Osteocyte (in vitro differentiated cells): Measurements from ENCODE around the gene SLC26A1. TPM values are rescaled to one million over a fixed set of nuclear protein-coding genes. Genes with fewer than 3 reads are reported as not detected.

Experiments
- DNase-seq: peaks from one replicate; pipeline ENCODE4 v3.0.0; 2021; ENCODE audit warnings: mixed read lengths; ENCODE audit not compliant: unreplicated experiment; ENCODE audit errors: extremely low spot score
- H3K27ac Mint-ChIP-seq: one replicate; pipeline ENCODE4 v1.8.0; 2021; ENCODE audit warnings: mild to moderate bottlenecking, mixed read lengths; ENCODE audit not compliant: unreplicated experiment
- H3K27me3 Mint-ChIP-seq: one replicate; pipeline ENCODE4 v1.8.0; 2021; ENCODE audit warnings: mixed read lengths; ENCODE audit not compliant: unreplicated experiment
- H3K36me3 Mint-ChIP-seq: one replicate; pipeline ENCODE4 v1.8.0; 2021; ENCODE audit warnings: mixed read lengths; ENCODE audit not compliant: unreplicated experiment
- H3K4me1 Mint-ChIP-seq: one replicate; pipeline ENCODE4 v1.8.0; 2021; ENCODE audit warnings: mixed read lengths; ENCODE audit not compliant: unreplicated experiment
- H3K4me3 Mint-ChIP-seq: one replicate; pipeline ENCODE4 v1.8.0; 2021; ENCODE audit warnings: mild to moderate bottlenecking, moderate library complexity, mixed read lengths; ENCODE audit not compliant: unreplicated experiment
- H3K9me3 Mint-ChIP-seq: one replicate; pipeline ENCODE4 v1.8.0; 2021; ENCODE audit warnings: mixed read lengths; ENCODE audit not compliant: unreplicated experiment
- CTCF ChIP-seq: fragments of 200-600 bp; sonication (generic); IDR thresholded peaks from 2 replicates; pipeline ENCODE4 v1.5.0; 2021; ENCODE audit warnings: antibody characterized with exemption, mild to moderate bottlenecking, moderate library complexity
- total RNA-seq: library from RNA; stranded (reverse); gene quantifications from 2 replicates; pipeline ENCODE4 v1.2.1, GENCODE V29; 2021

The SLC26A1 gene
- total RNA-seq, 1 donor from 2014 or later: 0.83 TPM

- no peak for TF ChIP-seq CTCF
- H3K36me3 Mint-ChIP-seq: no peaks in the 10 kb centered on the region
- DNase-seq: no peak
- H3K9me3 Mint-ChIP-seq: no peaks in the 10 kb centered on the region
- no peak overlapping the region for H3K4me3 Mint-ChIP-seq
- peaks cover 57% of the 10 kb centered on the region for H3K4me1 Mint-ChIP-seq
- H3K27me3 Mint-ChIP-seq: no peaks in the 10 kb centered on the region
- peak overlapping the region; percentile 72 for H3K27ac Mint-ChIP-seq
Observed at GRCh38 chr4:1040344-1041146, 47.3 kb upstream of the SLC26A1 start.

DNA sequence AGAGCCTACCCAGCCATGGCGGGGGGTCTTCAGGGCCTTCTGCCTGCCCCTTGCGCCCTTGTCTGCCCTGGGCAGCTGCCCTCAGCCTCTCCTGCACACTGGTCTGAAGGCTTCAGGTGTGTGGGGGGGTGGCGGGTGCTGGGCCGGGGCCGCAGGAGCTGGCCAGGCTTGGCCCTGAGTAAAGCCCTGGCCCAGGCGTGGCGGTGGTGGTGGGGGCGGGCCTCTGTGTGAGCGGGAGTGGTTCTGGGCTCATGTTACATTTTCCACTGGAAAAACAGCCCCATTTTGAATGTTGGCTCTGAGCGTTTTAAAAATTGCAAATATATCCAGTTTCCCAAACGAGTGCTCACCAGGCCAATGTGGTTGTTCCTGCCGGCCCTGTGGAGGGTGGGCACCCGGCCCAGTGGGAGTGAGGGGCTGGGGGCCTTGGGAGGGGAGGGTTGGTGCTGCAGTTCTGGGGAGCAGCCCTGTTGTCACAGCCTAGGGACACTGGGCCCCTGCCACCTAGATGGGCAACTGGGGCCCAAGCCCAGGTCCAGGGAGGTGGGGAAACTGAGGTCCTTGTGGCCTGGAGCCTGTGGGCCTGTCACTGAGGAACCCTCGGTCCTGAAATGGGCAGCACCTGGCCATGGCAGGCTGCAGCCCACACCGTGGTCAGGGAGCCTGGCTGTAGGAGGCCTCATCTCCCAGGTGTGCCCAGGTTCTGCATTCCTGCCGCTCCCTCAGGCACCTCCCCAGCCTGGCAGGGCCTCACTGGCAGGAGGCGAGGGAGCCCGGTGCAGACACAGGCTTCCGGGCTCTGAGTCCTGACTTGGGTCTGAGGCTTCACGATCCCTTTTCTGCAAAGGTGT lies 46.5 kb upstream of the SLC26A1 start:
- no peak for DNase-seq
- Mint-ChIP-seq H3K27ac (peak overlapping the region; percentile 77), H3K4me1 (peaks cover 56% of the 10 kb centered on the region), H3K27me3 (no peaks in the 10 kb centered on the region), H3K4me3 (no peak overlapping the region), H3K9me3 (no peaks in the 10 kb centered on the region), H3K36me3 (no peaks in the 10 kb centered on the region)
- TF ChIP-seq CTCF: no peak

DNA sequence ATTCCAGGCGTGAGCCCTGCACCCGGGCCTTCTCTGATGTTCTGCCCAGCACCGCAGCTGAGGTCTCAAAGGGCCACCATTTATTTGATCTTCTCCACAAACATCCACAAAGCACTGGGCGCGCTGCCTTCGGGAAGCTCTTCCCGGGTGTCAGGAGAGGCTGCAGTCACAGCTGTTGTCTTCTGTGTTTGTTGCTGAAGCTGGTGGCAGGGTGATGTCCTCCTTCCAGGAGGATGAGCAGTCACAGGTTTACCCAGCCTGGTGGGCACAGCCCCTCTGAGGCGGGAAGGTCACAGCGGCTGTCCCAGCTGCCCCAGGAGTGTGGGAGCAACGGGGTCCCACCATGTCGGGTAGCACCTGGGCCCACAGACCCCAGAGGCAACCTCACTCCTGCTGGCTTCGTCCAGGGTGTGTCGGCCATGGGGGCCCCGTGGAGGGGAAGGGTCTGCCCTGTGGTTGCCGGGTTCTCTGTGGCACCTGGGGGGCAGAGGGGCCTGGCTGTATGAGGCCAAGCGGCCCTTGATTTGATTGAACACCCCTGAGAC lies 45.8 kb upstream of the SLC26A1 start:
- Mint-ChIP-seq H3K9me3 (no peaks in the 10 kb centered on the region), H3K4me3 (no peak overlapping the region), H3K27me3 (no peaks in the 10 kb centered on the region), H3K36me3 (no peaks in the 10 kb centered on the region), H3K4me1 (peaks cover 49% of the 10 kb centered on the region), H3K27ac (peak overlapping the region; percentile 77)
- no peak for TF ChIP-seq CTCF
- no peak for DNase-seq

GRCh38 chr4:1036976-1037810 lies 44.0 kb upstream of the SLC26A1 start:
- H3K9me3 Mint-ChIP-seq: no peaks in the 10 kb centered on the region

More at GRCh38 chr4:1036976-1037810, 44.0 kb upstream of the SLC26A1 start:
- H3K36me3 Mint-ChIP-seq: no peaks in the 10 kb centered on the region
- no peak for TF ChIP-seq CTCF
- no peak overlapping the region for H3K27ac Mint-ChIP-seq
- no peak overlapping the region for H3K4me3 Mint-ChIP-seq
- no peak for DNase-seq
- H3K4me1 Mint-ChIP-seq: peaks cover 40% of the 10 kb centered on the region
- no peaks in the 10 kb centered on the region for H3K27me3 Mint-ChIP-seq
